NCI-H2081 (cell line): ENCODE results near the gene MND1.
"Not testable (repeated sequence)": the region's sequence is repeated elsewhere in the genome, so short reads cannot be mapped to it uniquely, and the experiment has no call there.

Source experiments
- DNase-seq, 2 experiments: peaks; one replicate each; lab custom pipeline; 2025; lab: John Stamatoyannopoulos, UW

MND1 gene

GRCh38 chr4:153440475-153440874, 96.0 kb downstream of the MND1 start:
- no peak for DNase-seq

GRCh38 chr4:153447175-153447905, 102.9 kb downstream of the MND1 start:
- no peak for DNase-seq

- DNase-seq, result peak; percentile 35 to 66
Observed at GRCh38 chr4:153448003-153448731, 103.7 kb downstream of the MND1 start.

GRCh38 chr4:153449338-153449737, 104.8 kb downstream of the MND1 start:
- DNase-seq, result no peak

GRCh38 chr4:153450544-153450917, 106.0 kb downstream of the MND1 start:
- DNase-seq, result no peak

- not testable (repeated sequence) for DNase-seq
Observed at GRCh38 chr4:153451145-153451544, 106.7 kb downstream of the MND1 start.

- DNase-seq, result no peak
Observed at GRCh38 chr4:153451911-153452657, 107.6 kb downstream of the MND1 start.

GRCh38 chr4:153452658-153453378, 108.3 kb downstream of the MND1 start:
- no peak for DNase-seq

GRCh38 chr4:153453402-153453801, 108.9 kb downstream of the MND1 start:
- DNase-seq, result no peak

GRCh38 chr4:153458969-153459368, 114.5 kb downstream of the MND1 start:
- no peak for DNase-seq

- not testable (repeated sequence) for DNase-seq
Observed at GRCh38 chr4:153461549-153461948, 117.1 kb downstream of the MND1 start.

GRCh38 chr4:153464068-153464467, 119.6 kb downstream of the MND1 start:
- DNase-seq, result no peak
